GM12892 (cell line): ENCODE results near the gene ST6GALNAC4.
A peak's percentile ranks its signal among the peaks of the same experiment; 100 is the strongest.

Experiments
- DNase-seq: peaks from one replicate; pipeline ENCODE4 v3.0.0; 2011; ENCODE audit not compliant: insufficient read length
- FAIRE-seq: peaks from 2 replicates; lab custom pipeline; 2011; peaks lifted over from hg19 to GRCh38; lab: Jason Lieb, UNC
- POLR2A ChIP-seq: IDR thresholded peaks from 2 replicates; pipeline ENCODE4 v1.6.1; 2011; ENCODE audit warnings: low read depth, low read length, control low read depth
- POLR2AphosphoS5 ChIP-seq: IDR thresholded peaks from 2 replicates; pipeline ENCODE4 v1.6.1; 2011; ENCODE audit warnings: low read depth, low read length, control low read depth
- TAF1 ChIP-seq: IDR thresholded peaks from 2 replicates; pipeline ENCODE4 v1.6.1; 2011; ENCODE audit warnings: low read depth, mild to moderate bottlenecking, control low read depth, low read length, borderline replicate concordance

ST6GALNAC4 gene

GRCh38 chr9:127936347-127936852, 19.6 kb upstream of the ST6GALNAC4 start:
- DNase-seq = no peak
- FAIRE-seq = no peak
- TF ChIP-seq TAF1 (no peak), POLR2AphosphoS5 (no peak), POLR2A (no peak)

GRCh38 chr9:127935765-127936221, 19.0 kb upstream of the ST6GALNAC4 start:
- DNase-seq = no peak
- FAIRE-seq = no peak
- TF ChIP-seq POLR2A = no peak
- no peak for TF ChIP-seq TAF1
- no peak for TF ChIP-seq POLR2AphosphoS5

GRCh38 chr9:127934986-127935385, 18.1 kb upstream of the ST6GALNAC4 start:
- TF ChIP-seq TAF1 (no peak), POLR2A (no peak), POLR2AphosphoS5 (no peak)
- no peak for FAIRE-seq
- DNase-seq = no peak

- TF ChIP-seq TAF1 (no peak), POLR2AphosphoS5 (no peak), POLR2A (no peak)
- FAIRE-seq = no peak
- DNase-seq = no peak
These were observed 17.4 kb upstream of the ST6GALNAC4 start for GRCh38 chr9:127934248-127934647.

- FAIRE-seq = peak; percentile 40
- TF ChIP-seq POLR2A = no peak
- TF ChIP-seq POLR2AphosphoS5 = no peak; the same call in 1 of the 2 replicates
- TF ChIP-seq TAF1 = no peak
- no peak for DNase-seq
These were observed 14.4 kb upstream of the ST6GALNAC4 start for GRCh38 chr9:127931092-127931881.

- DNase-seq (peak; percentile 98), FAIRE-seq (peak; percentile 95)
- no peak for TF ChIP-seq POLR2AphosphoS5
- TF ChIP-seq TAF1 = no peak
- TF ChIP-seq POLR2A = no peak
These were observed 13.6 kb upstream of the ST6GALNAC4 start, which contains the start of gene PIP5KL1 for GRCh38 chr9:127930231-127931091. Gene PIP5KL1 (minus strand): TSS chr9:127930777. CDS start chr9:127930752, 25 bp downstream.

- FAIRE-seq = no peak
- DNase-seq = no peak
- TF ChIP-seq POLR2AphosphoS5 (no peak), TAF1 (no peak), POLR2A (no peak)
These were observed 12.8 kb upstream of the ST6GALNAC4 start for GRCh38 chr9:127929625-127929979.

GRCh38 chr9:127928676-127929624, 12.1 kb upstream of the ST6GALNAC4 start:
- TF ChIP-seq POLR2AphosphoS5 (no peak), POLR2A (no peak), TAF1 (no peak)
- DNase-seq (no peak), FAIRE-seq (no peak)

GRCh38 chr9:127927988-127928675, 11.3 kb upstream of the ST6GALNAC4 start:
- no peak for TF ChIP-seq POLR2AphosphoS5
- no peak for TF ChIP-seq POLR2A
- no peak for TF ChIP-seq TAF1
- no peak for FAIRE-seq
- DNase-seq = no peak

GRCh38 chr9:127927201-127927987, 10.6 kb upstream of the ST6GALNAC4 start:
- FAIRE-seq = no peak
- no peak for DNase-seq
- TF ChIP-seq TAF1 (no peak), POLR2AphosphoS5 (no peak), POLR2A (no peak)
